ENCODE results near the gene TMEM266.

TMEM266 gene

DNA sequence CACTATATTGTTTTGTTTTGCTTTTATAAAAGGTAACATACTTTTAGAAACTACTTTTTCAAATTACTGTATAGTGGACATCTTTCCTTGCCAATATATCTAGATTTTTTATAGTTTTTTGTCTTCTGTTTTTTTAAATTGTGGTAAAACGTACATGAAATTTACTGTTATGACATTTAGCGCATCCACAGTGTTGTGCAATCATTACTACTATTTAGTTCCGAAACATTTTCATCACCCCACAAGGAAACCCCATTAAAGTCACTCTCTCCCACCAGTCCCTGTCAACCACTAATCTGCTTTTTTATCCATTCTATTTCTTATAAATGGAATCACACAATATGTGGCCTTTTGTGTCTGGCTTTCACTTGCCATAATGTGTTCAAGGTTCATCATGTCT lies 54.8 kb downstream of the TMEM266 start:
- Histone ChIP-seq H2AFZ (ENCODE audit: low read length) (no peak overlapping the region), H3K23ac (ENCODE audit: low read depth, low read length, poor library complexity) (no peak overlapping the region), H2BK12ac (ENCODE audit: low read length) (no peak overlapping the region), H3K4ac (ENCODE audit: low read length) (no peak overlapping the region), H4K8ac (ENCODE audit: low read depth, low read length) (no peak overlapping the region), H3K36me3 (replicated peaks in 1 of 2; ENCODE audit: control insufficient read depth in 2 of 2, insufficient read depth in 2 of 2, low read length in 2 of 2) (no peaks in the 10 kb centered on the region), H3K9me3 (replicated peaks in 1 of 2; ENCODE audit: control insufficient read depth in 2 of 2, insufficient read depth in 1 of 2, low read depth in 1 of 2, low read length in 2 of 2) (no peaks in the 10 kb centered on the region), H2BK5ac (ENCODE audit: low read length) (no peak overlapping the region), H3K4me1 (ENCODE audit: control insufficient read depth in 2 of 2, insufficient read depth in 1 of 2, low read depth in 1 of 2, low read length in 2 of 2) (peaks cover 0 to 7% of the 10 kb centered on the region in 2 donors), H3K14ac (ENCODE audit: low read length) (no peak overlapping the region), H3K4me2 (ENCODE audit: insufficient read depth, low read length, poor library complexity, severe bottlenecking) (no peak overlapping the region), H2BK15ac (ENCODE audit: low read length) (no peak overlapping the region), H3K9ac (ENCODE audit: low read depth, low read length, poor library complexity) (no peak overlapping the region), H3K27ac (replicated peaks; ENCODE audit: low read length) (no peak overlapping the region), H2AK5ac (ENCODE audit: low read depth, low read length) (no peak overlapping the region), H3K4me3 (ENCODE audit: low read length in 2 of 2) (no peak overlapping the region), H3K79me1 (ENCODE audit: low read depth, low read length) (no peaks in the 10 kb centered on the region), H3K18ac (ENCODE audit: low read length) (no peak overlapping the region), H4K91ac (ENCODE audit: low read depth, low read length, poor library complexity) (no peak overlapping the region), H2BK120ac (ENCODE audit: low read depth, low read length) (no peak overlapping the region), H3K27me3 (ENCODE audit: control insufficient read depth in 3 of 3, insufficient read depth in 3 of 3, low read depth in 1 of 3, low read length in 3 of 3) (peaks cover 0 to 13% (median 0%) of the 10 kb centered on the region in 3 experiments)
- no peak for DNase-seq (ENCODE audit: low spot score)
- no CpG with 5 or more reads among the region's 3 CpGs for WGBS, 2 donors (ENCODE audit: extremely low coverage in 2 of 2, insufficient read length in 2 of 2, insufficient replicate concordance in 1 of 2)

DNA sequence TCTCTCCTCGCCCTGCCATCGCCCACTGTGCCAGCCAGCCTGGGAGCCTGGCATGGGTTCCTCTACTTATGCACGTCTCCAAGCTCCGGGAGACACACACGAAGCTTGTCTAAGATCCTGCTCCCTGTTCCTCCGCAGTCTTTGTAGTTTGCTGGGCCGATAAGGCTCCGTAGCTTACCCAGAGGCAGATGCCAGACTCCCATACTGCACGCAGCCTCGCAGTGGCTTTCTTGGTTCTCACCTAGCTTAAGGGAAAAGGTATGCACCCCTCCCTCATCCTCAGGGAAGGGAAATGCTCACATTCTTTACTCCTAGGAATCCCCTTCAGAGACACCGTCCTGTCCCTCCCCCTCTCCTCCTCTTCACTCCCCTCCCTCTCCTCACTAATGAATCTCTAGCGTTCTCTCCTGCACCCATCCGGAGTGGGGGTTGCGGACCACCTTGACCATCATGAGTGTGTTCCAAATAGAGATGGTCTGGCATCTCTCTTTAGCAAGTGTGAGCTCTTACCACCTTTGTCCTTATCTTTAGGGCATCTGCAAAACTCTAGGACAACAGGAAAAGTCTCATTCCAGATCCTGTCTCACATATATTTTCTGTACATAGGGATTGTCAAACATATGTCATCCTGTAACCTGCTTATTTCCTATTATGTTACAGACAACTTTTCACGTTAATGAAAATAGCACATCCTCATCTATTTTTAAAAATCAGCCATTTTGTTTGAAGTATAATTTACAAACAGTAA lies 56.5 kb downstream of the TMEM266 start:
- Histone ChIP-seq H2AK5ac (ENCODE audit: low read depth, low read length) (no peak overlapping the region), H3K4me2 (ENCODE audit: insufficient read depth, low read length, poor library complexity, severe bottlenecking) (no peak overlapping the region), H3K79me1 (ENCODE audit: low read depth, low read length) (no peaks in the 10 kb centered on the region), H3K14ac (ENCODE audit: low read length) (no peak overlapping the region), H2BK120ac (ENCODE audit: low read depth, low read length) (no peak overlapping the region), H2BK12ac (ENCODE audit: low read length) (no peak overlapping the region), H3K9ac (ENCODE audit: low read depth, low read length, poor library complexity) (no peak overlapping the region), H4K8ac (ENCODE audit: low read depth, low read length) (no peak overlapping the region), H3K4me1 (ENCODE audit: control insufficient read depth in 2 of 2, insufficient read depth in 1 of 2, low read depth in 1 of 2, low read length in 2 of 2) (peaks cover 0 to 7% of the 10 kb centered on the region in 2 donors), H3K4ac (ENCODE audit: low read length) (no peak overlapping the region), H3K18ac (ENCODE audit: low read length) (peak overlapping the region; percentile 81), H3K27ac (replicated peaks; ENCODE audit: low read length) (no peak overlapping the region), H2AFZ (ENCODE audit: low read length) (peak overlapping the region; percentile 11), H2BK15ac (ENCODE audit: low read length) (no peak overlapping the region), H3K36me3 (replicated peaks in 1 of 2; ENCODE audit: control insufficient read depth in 2 of 2, insufficient read depth in 2 of 2, low read length in 2 of 2) (no peaks in the 10 kb centered on the region), H3K4me3 (ENCODE audit: low read length in 2 of 2) (no peak overlapping the region), H3K27me3 (ENCODE audit: control insufficient read depth in 3 of 3, insufficient read depth in 3 of 3, low read depth in 1 of 3, low read length in 3 of 3) (peaks cover 0 to 13% (median 0%) of the 10 kb centered on the region in 3 experiments), H2BK5ac (ENCODE audit: low read length) (no peak overlapping the region), H3K9me3 (replicated peaks in 1 of 2; ENCODE audit: control insufficient read depth in 2 of 2, insufficient read depth in 1 of 2, low read depth in 1 of 2, low read length in 2 of 2) (no peaks in the 10 kb centered on the region), H3K23ac (ENCODE audit: low read depth, low read length, poor library complexity) (no peak overlapping the region), H4K91ac (ENCODE audit: low read depth, low read length, poor library complexity) (no peak overlapping the region)
- no CpG with 5 or more reads among the region's 15 CpGs for WGBS, 2 donors (ENCODE audit: extremely low coverage in 2 of 2, insufficient read length in 2 of 2, insufficient replicate concordance in 1 of 2)
- DNase-seq (ENCODE audit: low spot score): no peak

DNA sequence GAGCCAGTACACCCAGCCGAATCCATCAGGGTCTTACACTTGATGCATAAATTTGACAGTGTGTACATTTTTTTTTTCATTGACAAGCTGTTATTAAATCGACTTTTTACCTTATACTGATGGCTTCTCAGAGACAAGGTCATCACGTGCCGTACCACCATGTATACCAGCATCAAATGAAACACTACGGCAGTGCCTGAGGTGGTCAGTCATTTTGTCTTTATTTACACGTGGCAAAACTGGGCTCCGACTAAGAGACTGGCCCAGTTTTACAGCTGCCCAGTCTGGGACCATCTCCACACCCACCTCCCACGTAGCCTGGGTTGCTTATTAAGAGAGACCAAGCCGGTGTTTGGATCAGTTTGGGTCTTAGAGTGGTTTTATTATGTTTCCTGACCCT lies 57.4 kb downstream of the TMEM266 start:
- H3K4me3 ChIP-seq (ENCODE audit: low read length in 2 of 2): no peak overlapping the region
- no peak overlapping the region for H3K23ac ChIP-seq (ENCODE audit: low read depth, low read length, poor library complexity)
- peaks cover 0 to 7% of the 10 kb centered on the region in 2 donors for H3K4me1 ChIP-seq (ENCODE audit: control insufficient read depth in 2 of 2, insufficient read depth in 1 of 2, low read depth in 1 of 2, low read length in 2 of 2)
- no peak overlapping the region for H3K4me2 ChIP-seq (ENCODE audit: insufficient read depth, low read length, poor library complexity, severe bottlenecking)
- no peak overlapping the region for H2BK5ac ChIP-seq (ENCODE audit: low read length)
- H3K9me3 ChIP-seq (replicated peaks in 1 of 2; ENCODE audit: control insufficient read depth in 2 of 2, insufficient read depth in 1 of 2, low read depth in 1 of 2, low read length in 2 of 2): no peaks in the 10 kb centered on the region
- no peak overlapping the region for H3K14ac ChIP-seq (ENCODE audit: low read length)
- no peak overlapping the region for H3K4ac ChIP-seq (ENCODE audit: low read length)
- H2BK12ac ChIP-seq (ENCODE audit: low read length): no peak overlapping the region
- no peak overlapping the region for H2BK15ac ChIP-seq (ENCODE audit: low read length)
- no peaks in the 10 kb centered on the region for H3K79me1 ChIP-seq (ENCODE audit: low read depth, low read length)
- H4K8ac ChIP-seq (ENCODE audit: low read depth, low read length): no peak overlapping the region
- no peak overlapping the region for H3K18ac ChIP-seq (ENCODE audit: low read length)
- H3K36me3 ChIP-seq (replicated peaks in 1 of 2; ENCODE audit: control insufficient read depth in 2 of 2, insufficient read depth in 2 of 2, low read length in 2 of 2): no peaks in the 10 kb centered on the region
- H2BK120ac ChIP-seq (ENCODE audit: low read depth, low read length): no peak overlapping the region
- peaks cover 0 to 15% (median 0%) of the 10 kb centered on the region in 3 experiments for H3K27me3 ChIP-seq (ENCODE audit: control insufficient read depth in 3 of 3, insufficient read depth in 3 of 3, low read depth in 1 of 3, low read length in 3 of 3)
- H2AK5ac ChIP-seq (ENCODE audit: low read depth, low read length): no peak overlapping the region
- WGBS, 2 donors (ENCODE audit: extremely low coverage in 2 of 2, insufficient read length in 2 of 2, insufficient replicate concordance in 1 of 2): no CpG with 5 or more reads among the region's 9 CpGs
- no peak for DNase-seq (ENCODE audit: low spot score)
- no peak overlapping the region for H3K9ac ChIP-seq (ENCODE audit: low read depth, low read length, poor library complexity)
- H2AFZ ChIP-seq (ENCODE audit: low read length): no peak overlapping the region
- no peak overlapping the region for H3K27ac ChIP-seq (replicated peaks; ENCODE audit: low read length)
- H4K91ac ChIP-seq (ENCODE audit: low read depth, low read length, poor library complexity): no peak overlapping the region

DNA sequence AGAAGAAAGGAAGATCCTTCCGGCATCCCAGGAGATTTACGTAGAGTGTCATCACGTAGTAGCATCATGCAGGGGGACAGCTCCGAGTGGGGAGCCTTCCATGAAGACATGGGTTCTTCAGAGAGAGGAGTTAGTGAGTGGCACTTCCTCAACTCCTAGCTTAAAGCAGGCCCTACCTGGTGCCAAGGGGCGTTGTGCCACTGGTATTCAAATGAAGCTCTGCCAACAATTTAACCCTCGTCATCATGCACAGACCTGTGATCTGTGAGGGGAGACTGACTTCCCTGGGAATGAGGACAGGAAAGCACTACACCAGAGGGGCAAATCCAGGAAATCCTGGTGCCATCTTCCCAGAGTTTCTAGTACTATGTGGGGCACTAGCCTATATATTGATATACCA lies 59.0 kb downstream of the TMEM266 start:
- no CpG with 5 or more reads among the region's 6 CpGs for WGBS, 2 donors (ENCODE audit: extremely low coverage in 2 of 2, insufficient read length in 2 of 2, insufficient replicate concordance in 1 of 2)
- DNase-seq (ENCODE audit: low spot score): no peak

More for the DNA sequence above, 59.0 kb downstream of the TMEM266 start:
- Histone ChIP-seq H2BK15ac (ENCODE audit: low read length) (no peak overlapping the region), H3K9me3 (replicated peaks in 1 of 2; ENCODE audit: control insufficient read depth in 2 of 2, insufficient read depth in 1 of 2, low read depth in 1 of 2, low read length in 2 of 2) (no peaks in the 10 kb centered on the region), H3K27me3 (ENCODE audit: control insufficient read depth in 3 of 3, insufficient read depth in 3 of 3, low read depth in 1 of 3, low read length in 3 of 3) (peaks cover 0 to 19% (median 0%) of the 10 kb centered on the region in 3 experiments), H3K18ac (ENCODE audit: low read length) (no peak overlapping the region), H2BK12ac (ENCODE audit: low read length) (no peak overlapping the region), H3K4ac (ENCODE audit: low read length) (no peak overlapping the region), H2AFZ (ENCODE audit: low read length) (no peak overlapping the region), H3K4me2 (ENCODE audit: insufficient read depth, low read length, poor library complexity, severe bottlenecking) (no peak overlapping the region), H3K36me3 (replicated peaks in 1 of 2; ENCODE audit: control insufficient read depth in 2 of 2, insufficient read depth in 2 of 2, low read length in 2 of 2) (no peaks in the 10 kb centered on the region), H4K8ac (ENCODE audit: low read depth, low read length) (no peak overlapping the region), H2BK120ac (ENCODE audit: low read depth, low read length) (no peak overlapping the region), H3K79me1 (ENCODE audit: low read depth, low read length) (no peaks in the 10 kb centered on the region), H3K23ac (ENCODE audit: low read depth, low read length, poor library complexity) (no peak overlapping the region), H3K4me1 (ENCODE audit: control insufficient read depth in 2 of 2, insufficient read depth in 1 of 2, low read depth in 1 of 2, low read length in 2 of 2) (peaks cover 0 to 7% of the 10 kb centered on the region in 2 donors), H2BK5ac (ENCODE audit: low read length) (no peak overlapping the region), H3K27ac (replicated peaks; ENCODE audit: low read length) (no peak overlapping the region), H2AK5ac (ENCODE audit: low read depth, low read length) (no peak overlapping the region), H3K4me3 (ENCODE audit: low read length in 2 of 2) (no peak overlapping the region), H4K91ac (ENCODE audit: low read depth, low read length, poor library complexity) (no peak overlapping the region), H3K9ac (ENCODE audit: low read depth, low read length, poor library complexity) (no peak overlapping the region), H3K14ac (ENCODE audit: low read length) (no peak overlapping the region)

All from neuronal stem cell (in vitro differentiated cells).